Hematopoietic multipotent progenitor cell treated with erythropoietin and hydrocortisone succinate and interleukin-3 and kit ligand, for 4 days (in vitro differentiated cells): ENCODE measurements around the gene ARHGAP24.

ENCODE experiments used
- DNase-seq: peaks from one replicate; pipeline ENCODE4 v3.0.0-alpha.2; 2015

ARHGAP24 gene

GRCh38 chr4:85747882-85748491, 273.0 kb downstream of the ARHGAP24 start:
- DNase-seq = peak; percentile 85

- DNase-seq = no peak
Measured at GRCh38 chr4:85748654-85749053, 273.7 kb downstream of the ARHGAP24 start.

DNA sequence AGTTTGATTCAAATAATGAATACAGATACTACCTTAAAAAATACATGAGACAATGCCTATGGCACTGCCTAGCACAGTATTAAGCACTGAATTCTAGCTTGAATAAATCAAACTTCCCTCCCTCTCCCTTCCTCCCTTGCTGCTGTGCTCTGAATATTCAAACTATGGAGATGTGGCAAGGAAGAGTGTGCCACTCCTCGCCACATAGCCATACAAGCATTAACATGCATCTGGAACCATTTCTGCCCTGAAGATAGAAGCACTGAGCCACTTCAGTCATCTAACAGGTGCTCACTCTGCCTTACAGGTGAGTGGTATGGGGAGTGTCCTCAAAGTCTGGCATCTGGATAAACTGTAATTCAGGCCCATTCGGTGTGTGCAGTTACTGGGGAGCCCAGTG, 276.9 kb downstream of the ARHGAP24 start:
- DNase-seq = no peak

DNA sequence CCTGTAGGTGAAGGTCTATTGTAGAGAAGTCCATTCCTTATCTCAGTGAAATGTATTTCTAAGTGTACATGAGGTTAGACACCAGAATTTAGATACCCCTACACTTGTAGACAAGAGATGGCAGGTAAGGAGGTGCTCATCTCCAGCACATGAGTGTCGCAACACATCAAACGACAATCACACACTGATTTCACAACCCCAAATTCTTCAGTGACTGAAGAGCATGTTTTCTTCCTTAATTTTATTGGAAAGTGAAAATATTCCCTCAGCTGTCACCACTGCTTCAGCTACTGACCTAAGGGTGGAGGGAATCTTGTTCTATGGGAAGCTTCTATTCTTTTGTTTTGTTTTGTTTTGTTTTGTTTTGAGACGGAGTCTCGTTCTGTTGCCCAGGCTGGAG, 280.3 kb downstream of the ARHGAP24 start:
- DNase-seq = no peak

GRCh38 chr4:85756938-85757337, 282.0 kb downstream of the ARHGAP24 start:
- DNase-seq = peak; percentile 59

DNA sequence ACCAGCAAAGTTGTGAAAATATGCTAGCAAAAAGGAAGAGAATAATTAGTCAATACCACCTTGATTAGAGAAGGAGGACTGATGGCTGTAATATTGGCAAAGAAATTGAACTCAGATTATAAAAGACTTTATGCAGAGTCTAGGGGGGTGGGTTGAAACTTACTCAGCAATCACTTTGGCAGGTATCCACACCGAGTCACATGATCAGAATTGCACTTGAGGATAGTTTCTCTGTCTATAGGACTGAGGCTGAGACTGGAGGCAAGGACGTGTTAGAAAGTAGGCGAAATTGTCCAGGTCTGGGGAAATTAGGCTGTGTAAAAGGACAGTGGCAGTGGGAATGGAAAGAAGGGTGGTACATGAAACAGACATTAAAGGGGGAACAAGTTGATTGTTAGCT, 284.4 kb downstream of the ARHGAP24 start:
- DNase-seq = no peak

GRCh38 chr4:85760511-85760910, 285.6 kb downstream of the ARHGAP24 start:
- DNase-seq = no peak

DNA sequence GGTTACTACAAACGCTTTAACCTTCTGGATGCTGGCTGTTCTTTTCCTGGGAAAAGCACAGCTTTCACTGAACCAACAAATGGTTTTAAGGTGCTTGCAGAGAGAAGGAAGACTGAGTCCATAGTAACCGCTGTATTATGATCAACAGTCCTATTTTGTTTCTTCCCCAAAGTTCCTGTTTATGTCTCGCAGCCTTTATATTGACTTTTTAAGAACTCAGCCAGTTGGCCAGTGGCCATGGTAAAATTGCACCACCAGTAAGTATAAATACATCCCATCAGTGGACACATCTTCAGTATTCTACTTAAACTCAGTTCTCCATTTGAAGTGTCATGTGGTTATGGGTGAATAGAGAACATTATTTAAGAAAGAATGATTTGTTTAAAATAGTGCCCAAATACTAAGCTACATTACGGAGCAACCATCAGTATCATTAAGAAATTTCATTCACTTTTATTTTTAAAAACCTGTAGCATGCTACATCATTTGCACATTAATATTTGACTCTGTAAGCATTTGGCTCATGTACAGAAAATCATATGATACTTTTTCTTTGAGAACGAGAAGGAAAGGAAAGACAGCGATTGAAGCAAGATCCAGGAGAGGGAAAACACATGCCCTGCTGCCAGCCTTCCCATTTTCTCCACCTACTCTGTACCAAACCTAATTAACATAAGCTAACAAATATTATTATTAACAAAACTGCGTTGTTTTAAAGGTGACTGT, 287.0 kb downstream of the ARHGAP24 start:
- DNase-seq = peak; percentile 5

GRCh38 chr4:85762529-85762871, 287.6 kb downstream of the ARHGAP24 start:
- DNase-seq = no peak

DNA sequence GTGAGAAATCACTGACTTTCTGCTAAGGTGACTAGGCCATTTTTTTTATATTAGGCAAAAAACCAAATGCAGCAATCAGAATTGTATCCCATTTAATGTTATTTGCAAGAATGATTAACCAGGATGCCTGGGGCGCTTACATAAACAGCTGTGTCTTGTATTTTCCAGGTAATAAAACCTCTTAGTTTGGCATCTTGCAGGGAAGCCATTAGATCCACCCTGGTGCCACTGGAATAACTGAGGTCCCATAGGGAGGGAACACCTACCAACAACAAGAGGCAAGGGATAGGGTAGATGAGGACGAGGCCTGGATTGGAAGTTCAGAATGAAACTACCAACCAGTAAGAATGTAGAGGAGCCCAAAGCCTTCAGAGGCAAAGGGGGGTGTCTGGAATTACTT, 288.3 kb downstream of the ARHGAP24 start:
- no peak for DNase-seq

DNA sequence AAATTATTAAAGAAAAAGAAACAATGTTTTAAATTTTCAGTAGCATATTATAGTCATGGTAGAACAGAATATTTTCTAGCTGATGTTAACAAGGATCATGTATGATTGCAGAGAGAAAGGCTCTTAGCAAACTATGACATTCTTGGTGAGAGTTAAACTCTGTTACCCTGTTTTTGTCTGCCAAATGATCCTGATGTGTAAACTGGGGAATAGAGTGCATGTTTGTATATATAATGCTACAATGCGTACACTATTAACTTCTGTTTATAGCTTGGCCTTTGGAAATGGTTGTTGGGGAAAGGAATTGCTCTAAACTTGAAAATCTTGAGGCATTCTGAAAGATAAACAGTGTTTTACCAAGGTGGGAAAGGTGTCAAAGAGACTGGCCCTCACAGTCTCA, 292.7 kb downstream of the ARHGAP24 start:
- DNase-seq = no peak

GRCh38 chr4:85769009-85769408, 294.1 kb downstream of the ARHGAP24 start:
- no peak for DNase-seq

DNA sequence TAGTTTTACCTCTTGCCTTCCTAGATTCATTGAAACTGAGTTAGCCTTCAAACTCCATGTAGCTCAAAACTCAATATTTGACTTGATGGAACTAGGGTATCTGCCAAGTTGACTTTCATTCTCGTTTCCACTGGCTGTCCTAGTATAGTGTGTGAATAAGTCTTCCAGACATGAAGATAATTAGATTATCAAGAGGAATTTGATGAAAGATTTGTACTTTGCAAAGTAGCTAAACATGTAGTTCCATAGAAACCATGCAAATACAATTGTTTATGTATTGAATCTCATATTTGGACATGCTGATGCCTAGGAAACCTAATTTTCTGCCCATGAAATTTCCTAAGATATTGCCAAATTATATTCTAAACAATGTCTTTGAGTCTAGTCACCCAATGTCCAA, 297.5 kb downstream of the ARHGAP24 start:
- DNase-seq = no peak

GRCh38 chr4:85773372-85773771, 298.4 kb downstream of the ARHGAP24 start:
- DNase-seq = no peak

GRCh38 chr4:85774000-85774399, 299.1 kb downstream of the ARHGAP24 start:
- no peak for DNase-seq

GRCh38 chr4:85774489-85774888, 299.5 kb downstream of the ARHGAP24 start:
- no peak for DNase-seq

- no peak for DNase-seq
Measured at GRCh38 chr4:85776096-85776495, 301.1 kb downstream of the ARHGAP24 start.

GRCh38 chr4:85776579-85776978, 301.6 kb downstream of the ARHGAP24 start:
- no peak for DNase-seq

DNA sequence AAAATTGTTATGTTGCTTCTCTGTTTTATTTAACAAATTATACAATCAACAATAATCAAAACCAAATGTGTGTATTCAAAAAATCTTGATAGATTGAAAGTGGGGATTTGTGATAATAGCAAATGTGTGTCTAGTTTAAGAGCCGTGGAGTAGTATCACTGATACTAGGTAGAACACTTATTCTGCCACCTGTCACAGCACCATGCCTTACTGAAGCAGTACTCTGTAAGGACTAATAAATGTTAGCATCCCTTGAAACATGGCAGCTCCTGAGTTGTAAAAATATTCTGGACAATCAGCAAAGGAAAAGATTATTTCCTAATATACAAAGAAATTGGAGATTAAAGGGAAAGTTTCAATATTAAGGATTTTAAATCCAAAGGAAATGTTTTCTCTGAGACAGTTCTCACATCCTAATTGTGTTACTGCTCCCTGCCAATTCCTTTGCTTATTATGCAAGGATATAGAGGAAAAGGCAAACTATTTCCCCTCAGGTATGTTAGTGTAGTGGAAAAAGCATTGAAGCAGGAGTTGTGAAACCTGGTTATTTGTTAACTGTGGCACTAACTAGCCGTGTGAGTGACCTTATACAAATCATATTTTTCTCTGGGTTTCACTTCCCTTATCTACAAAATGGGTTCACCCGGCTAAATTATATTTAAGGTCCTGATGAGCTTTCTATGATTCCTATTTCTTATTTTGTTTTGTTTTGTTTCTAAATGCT, 303.1 kb downstream of the ARHGAP24 start:
- DNase-seq = no peak

GRCh38 chr4:85778632-85779131, 303.7 kb downstream of the ARHGAP24 start:
- no peak for DNase-seq

GRCh38 chr4:85779165-85779564, 304.2 kb downstream of the ARHGAP24 start:
- DNase-seq = no peak

DNA sequence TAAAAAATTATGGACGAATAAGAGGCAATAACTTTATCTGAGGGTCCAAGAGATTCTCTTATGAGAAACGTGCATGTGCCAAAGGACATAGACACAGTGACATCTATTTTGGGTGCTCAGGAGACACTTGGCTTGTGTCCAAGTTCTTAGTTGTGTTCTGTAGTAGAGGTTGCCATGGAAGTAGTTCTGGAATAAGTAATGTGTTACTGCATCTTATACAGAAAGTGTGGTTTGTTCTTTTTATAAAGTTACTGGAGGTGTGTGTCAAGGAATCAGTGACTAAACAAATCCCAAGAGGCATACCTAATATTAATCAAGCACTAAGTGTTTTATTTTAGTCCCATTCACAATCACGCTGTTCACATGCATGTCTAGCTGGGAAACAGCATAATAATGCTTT, 305.7 kb downstream of the ARHGAP24 start:
- no peak for DNase-seq

- DNase-seq = no peak
Measured at GRCh38 chr4:85783483-85783882, 308.5 kb downstream of the ARHGAP24 start.

DNA sequence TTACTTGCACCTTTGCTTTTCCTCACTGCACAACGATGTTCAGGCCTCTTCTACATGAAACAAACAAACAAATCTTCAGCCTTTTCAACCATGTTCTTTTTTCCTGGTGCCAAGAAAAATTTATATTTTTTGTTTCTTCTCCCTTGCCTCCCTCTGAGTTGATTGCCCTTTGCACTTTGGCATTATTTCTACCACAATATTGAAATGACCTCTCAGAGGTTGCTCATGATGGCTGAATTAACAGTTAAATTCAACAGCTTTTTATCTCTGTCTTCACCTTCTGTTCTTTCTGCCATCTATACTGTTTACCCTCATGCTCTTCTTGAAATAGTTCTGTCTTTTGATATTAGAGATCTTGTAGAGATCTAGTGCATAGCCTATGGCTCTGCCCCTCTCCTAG, 308.9 kb downstream of the ARHGAP24 start:
- no peak for DNase-seq
